HG03196 (cell line): ENCODE data around the gene MEGF8.

Experiments
- ATAC-seq: cut with Tn5 transposase; IDR thresholded peaks from one replicate; pipeline ENCODE4 v1.9.1; 2021; ENCODE audit not compliant: unreplicated experiment

Gene MEGF8

GRCh38 chr19:42306646-42307045, 18.8 kb upstream of the MEGF8 start:
- no peak for ATAC-seq

GRCh38 chr19:42309686-42310085, 15.7 kb upstream of the MEGF8 start:
- no peak for ATAC-seq

GRCh38 chr19:42311657-42312056, 13.8 kb upstream of the MEGF8 start:
- ATAC-seq, result no peak

- ATAC-seq, result no peak
These were observed 13.1 kb upstream of the MEGF8 start for GRCh38 chr19:42312370-42312769.

GRCh38 chr19:42313096-42313839, 12.2 kb upstream of the MEGF8 start, which contains the start of gene TMEM145:
Gene TMEM145, plus strand, starts transcription at chr19:42313309. Its CDS starts 68 bp downstream, at chr19:42313377.
- no peak for ATAC-seq

GRCh38 chr19:42313840-42314755, 11.3 kb upstream of the MEGF8 start:
- no peak for ATAC-seq

GRCh38 chr19:42315024-42315423, 10.4 kb upstream of the MEGF8 start:
- no peak for ATAC-seq

- no peak for ATAC-seq
These were observed 8.9 kb upstream of the MEGF8 start for GRCh38 chr19:42316223-42317211.

GRCh38 chr19:42317535-42317934, 7.9 kb upstream of the MEGF8 start:
- ATAC-seq, result no peak

GRCh38 chr19:42322305-42322704, 3.1 kb upstream of the MEGF8 start:
- ATAC-seq, result no peak

GRCh38 chr19:42323473-42323851, 2.0 kb upstream of the MEGF8 start:
- no peak for ATAC-seq

GRCh38 chr19:42323852-42324654, 1.4 kb upstream of the MEGF8 start:
- no peak for ATAC-seq

- no peak for ATAC-seq
These were observed 654 bp upstream of the MEGF8 start for GRCh38 chr19:42324655-42325307.

- peak; percentile 5 for ATAC-seq
These were observed 699 bp downstream of the MEGF8 start for GRCh38 chr19:42325896-42326771.

- ATAC-seq, result no peak
These were observed 1.5 kb downstream of the MEGF8 start for GRCh38 chr19:42326969-42327368.

GRCh38 chr19:42327381-42327780, 1.9 kb downstream of the MEGF8 start:
- ATAC-seq, result no peak

GRCh38 chr19:42328106-42328505, 2.7 kb downstream of the MEGF8 start:
- ATAC-seq, result no peak

- ATAC-seq, result no peak
These were observed 3.4 kb downstream of the MEGF8 start for GRCh38 chr19:42328854-42329253.
